ENCODE results near the gene LRP6.

- TF ChIP-seq, protein P1, sequence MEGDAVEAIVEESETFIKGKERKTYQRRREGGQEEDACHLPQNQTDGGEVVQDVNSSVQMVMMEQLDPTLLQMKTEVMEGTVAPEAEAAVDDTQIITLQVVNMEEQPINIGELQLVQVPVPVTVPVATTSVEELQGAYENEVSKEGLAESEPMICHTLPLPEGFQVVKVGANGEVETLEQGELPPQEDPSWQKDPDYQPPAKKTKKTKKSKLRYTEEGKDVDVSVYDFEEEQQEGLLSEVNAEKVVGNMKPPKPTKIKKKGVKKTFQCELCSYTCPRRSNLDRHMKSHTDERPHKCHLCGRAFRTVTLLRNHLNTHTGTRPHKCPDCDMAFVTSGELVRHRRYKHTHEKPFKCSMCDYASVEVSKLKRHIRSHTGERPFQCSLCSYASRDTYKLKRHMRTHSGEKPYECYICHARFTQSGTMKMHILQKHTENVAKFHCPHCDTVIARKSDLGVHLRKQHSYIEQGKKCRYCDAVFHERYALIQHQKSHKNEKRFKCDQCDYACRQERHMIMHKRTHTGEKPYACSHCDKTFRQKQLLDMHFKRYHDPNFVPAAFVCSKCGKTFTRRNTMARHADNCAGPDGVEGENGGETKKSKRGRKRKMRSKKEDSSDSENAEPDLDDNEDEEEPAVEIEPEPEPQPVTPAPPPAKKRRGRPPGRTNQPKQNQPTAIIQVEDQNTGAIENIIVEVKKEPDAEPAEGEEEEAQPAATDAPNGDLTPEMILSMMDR (optimal IDR thresholded peaks at IDR 0.05 in 1 of 3, IDR thresholded peaks at IDR 0.05 in 1 of 3, conservative IDR thresholded peaks at IDR 0.05 in 1 of 3; ENCODE audit: extremely low read depth in 1 of 3, insufficient read depth in 2 of 3, low read length in 3 of 3) = no peak
- no peak for TF ChIP-seq EZH2 (IDR thresholded peaks at IDR 0.05; ENCODE audit: low read length)
These were observed 68.7 kb downstream of the LRP6 start for GRCh38 chr12:12198124-12198523.
